GM23248 (cell line): ENCODE results near the gene MPST. TPM values are rescaled to one million over a fixed set of nuclear protein-coding genes. Genes with fewer than 3 reads are reported as not detected.

Experiments
- DNase-seq: peaks from one replicate; pipeline ENCODE4 v3.0.0-alpha.2; 2015
- H2AFZ ChIP-seq: fragments of 200-600 bp; sonication (generic); 2 replicates; pipeline ENCODE4 v1.6.1; 2016; ENCODE audit warnings: antibody characterized with exemption
- H3F3A ChIP-seq: fragments of 200-600 bp; sonication (generic); 2 replicates; pipeline ENCODE4 v1.6.1; 2016; ENCODE audit warnings: mild to moderate bottlenecking, antibody characterized with exemption, mixed run types; ENCODE audit not compliant: insufficient read depth
- H3K27ac ChIP-seq: fragments of 200-600 bp; sonication (generic); 2 replicates; pipeline ENCODE4 v1.5.1; 2016; ENCODE audit warnings: mild to moderate bottlenecking
- H3K27me3 ChIP-seq: fragments of 200-600 bp; sonication (generic); replicated peaks from 2 replicates; pipeline ENCODE4 v1.6.1; 2016; ENCODE audit warnings: mild to moderate bottlenecking; ENCODE audit not compliant: insufficient read depth
- H3K36me3 ChIP-seq: fragments of 200-600 bp; sonication (generic); 2 replicates; pipeline ENCODE4 v1.6.1; 2016; ENCODE audit warnings: low read depth, mild to moderate bottlenecking
- H3K4me1 ChIP-seq: fragments of 200-600 bp; sonication (generic); 2 replicates; pipeline ENCODE4 v1.6.1; 2016; ENCODE audit warnings: mild to moderate bottlenecking; ENCODE audit not compliant: insufficient read depth
- H3K4me2 ChIP-seq: fragments of 200-600 bp; sonication (generic); one replicate; pipeline ENCODE4 v1.6.1; 2016; ENCODE audit warnings: mild to moderate bottlenecking; ENCODE audit not compliant: unreplicated experiment
- H3K4me3 ChIP-seq: fragments of 200-600 bp; sonication (generic); 2 replicates; pipeline ENCODE4 v1.5.1; 2016; ENCODE audit warnings: mild to moderate bottlenecking
- H3K79me2 ChIP-seq: fragments of 200-600 bp; sonication (generic); 2 replicates; pipeline ENCODE4 v1.6.1; 2016; ENCODE audit warnings: mild to moderate bottlenecking; ENCODE audit not compliant: insufficient read depth
- H3K9ac ChIP-seq: fragments of 200-600 bp; sonication (generic); 2 replicates; pipeline ENCODE4 v1.6.1; 2016; ENCODE audit warnings: mild to moderate bottlenecking
- H3K9me2 ChIP-seq: fragments of 200-600 bp; sonication (generic); 2 replicates; pipeline ENCODE4 v1.6.1; 2016; ENCODE audit warnings: mixed run types, mild to moderate bottlenecking, moderate library complexity; ENCODE audit not compliant: insufficient read depth
- H3K9me3 ChIP-seq: fragments of 200-600 bp; sonication (generic); one replicate; pipeline ENCODE4 v1.6.1; 2017; ENCODE audit warnings: low read depth
- H4K20me1 ChIP-seq: fragments of 200-600 bp; sonication (generic); 2 replicates; pipeline ENCODE4 v1.6.0; 2016; ENCODE audit not compliant: insufficient read depth
- EZH2 ChIP-seq: fragments of 200-600 bp; sonication (generic); IDR thresholded peaks from 2 replicates; pipeline ENCODE4 v1.6.1; 2018; ENCODE audit warnings: antibody characterized with exemption, mild to moderate bottlenecking; ENCODE audit not compliant: insufficient read depth, poor library complexity, severe bottlenecking
- EZH2phosphoT487 ChIP-seq: fragments of 200-600 bp; sonication (generic); IDR thresholded peaks from 2 replicates; pipeline ENCODE4 v1.6.1; 2018; ENCODE audit warnings: antibody characterized with exemption, moderate library complexity, mild to moderate bottlenecking, low read depth; ENCODE audit not compliant: insufficient read depth
- WGBS, 2 experiments: methylation state at CpG; one replicate each; pipeline ENCODE4 v1.1.6; 2015 to 2017; ENCODE audit warnings: low lambda C conversion rate in 2 of 2, low coverage in 1 of 2; ENCODE audit errors: missing lambda C conversion rate in 2 of 2; 5-methylcytosine and 5-hydroxymethylcytosine counted together
- in situ Hi-C: fragments of 300-500 bp; cut with MboI; formaldehyde crosslinking; loops from 2 replicates; pipeline ENCODE4 v1.15.0; 2020
- polyA plus RNA-seq: library from polyadenylated mRNA; unstranded; fragments of >200 nt; fragmentation: Nextera tagmentation; extraction: Ambion mirVana; gene quantifications from 2 replicates; pipeline ENCODE4 v1.2.1, GENCODE V29; 2016
- total RNA-seq: library from RNA; depleted of rRNA; stranded (reverse); fragments of >200 nt; shearing (Covaris generic); gene quantifications from 2 replicates; pipeline ENCODE4 v1.2.3, GENCODE V29; 2014

Gene MPST
- total and polyA plus RNA-seq, 2 experiments from 2014 or later, result 48.5 to 72.0 TPM

DNA sequence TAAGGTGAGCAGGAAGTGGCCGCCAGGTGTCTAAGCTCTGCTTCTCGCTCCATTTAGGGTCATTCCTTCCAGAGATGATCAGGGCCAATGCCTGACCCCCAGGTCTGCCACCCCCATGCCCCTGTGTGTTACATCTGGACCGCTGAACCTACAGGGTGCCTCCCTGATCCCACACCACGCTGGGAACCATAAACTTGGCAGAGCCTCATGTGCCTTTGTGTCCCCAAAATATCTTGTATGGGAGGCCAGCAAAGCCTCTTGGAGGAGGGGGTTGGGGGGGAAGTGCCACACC, 4.0 kb upstream of the MPST start:
- H4K20me1 ChIP-seq, result no peaks in the 10 kb centered on the region
- H3K4me1 ChIP-seq, result 0 out of 2 replicates have a peak, but pooled peaks cover 4% of the 10 kb centered on the region
- no peaks in the 10 kb centered on the region for H3K9me3 ChIP-seq
- no peak overlapping the region for H3K27ac ChIP-seq
- no peaks in the 10 kb centered on the region for H3K9me2 ChIP-seq
- TF ChIP-seq EZH2phosphoT487 (no peak), EZH2 (no peak)
- H3K9ac ChIP-seq, result no peak overlapping the region
- no peak for DNase-seq
- H3K27me3 ChIP-seq, result no peaks in the 10 kb centered on the region
- H3F3A ChIP-seq, result no peaks in the 10 kb centered on the region
- H3K79me2 ChIP-seq, result peaks cover 4% of the 10 kb centered on the region
- H3K36me3 ChIP-seq, result no peaks in the 10 kb centered on the region
- in situ Hi-C loops, result no loop called here
- WGBS, 2 experiments, result 92 to 95% methylated on average over 4 of the region's 4 CpGs
- no peak overlapping the region for H3K4me2 ChIP-seq
- no peak overlapping the region for H2AFZ ChIP-seq
- no peak overlapping the region for H3K4me3 ChIP-seq

DNA sequence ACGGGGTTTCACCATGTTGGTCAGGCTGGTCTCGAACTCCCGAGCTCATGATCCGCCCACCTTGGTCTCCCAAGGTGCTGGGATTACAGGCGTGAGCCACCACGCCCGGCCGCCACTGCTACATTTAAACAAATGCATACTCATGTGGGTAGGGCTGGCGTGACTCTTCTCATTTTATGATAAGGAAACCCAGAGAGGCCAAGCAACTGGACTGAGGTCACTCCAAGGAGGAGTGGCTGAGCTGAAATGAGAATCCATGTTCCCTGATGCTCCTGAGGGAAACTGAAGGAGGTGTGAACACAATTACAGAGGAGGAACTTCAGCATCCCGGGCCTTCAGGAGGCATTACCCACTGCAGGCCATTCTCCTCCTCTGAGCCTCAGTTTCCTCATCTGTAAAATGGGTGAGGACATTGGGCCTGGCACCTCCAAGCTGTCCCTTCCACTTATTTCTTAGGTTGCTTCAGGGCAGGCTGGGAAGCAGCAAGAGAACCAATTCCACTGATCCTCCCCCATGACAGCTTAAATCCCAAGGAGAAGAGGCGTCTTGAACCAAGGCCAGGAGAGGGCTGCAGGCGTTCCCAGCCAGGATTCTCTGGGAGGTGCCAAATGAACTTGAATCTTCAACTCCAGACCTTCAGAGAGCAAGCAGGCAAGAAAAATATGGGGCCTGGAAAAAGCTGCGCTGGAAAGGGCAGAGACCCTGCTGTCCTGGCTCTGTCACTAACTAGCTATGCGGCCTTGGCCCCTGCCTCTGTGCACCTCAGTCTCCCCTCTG, 3.2 kb upstream of the MPST start:
- Histone ChIP-seq H3K9me3 (no peaks in the 10 kb centered on the region), H4K20me1 (no peaks in the 10 kb centered on the region), H3F3A (no peaks in the 10 kb centered on the region), H3K27me3 (no peaks in the 10 kb centered on the region), H3K9ac (no peak overlapping the region), H3K9me2 (no peaks in the 10 kb centered on the region), H3K79me2 (peaks cover 10% of the 10 kb centered on the region), H3K27ac (no peak overlapping the region), H3K4me1 (0 out of 2 replicates have a peak, but pooled peaks cover 5% of the 10 kb centered on the region), H3K4me3 (no peak overlapping the region), H2AFZ (no peak overlapping the region), H3K4me2 (no peak overlapping the region), H3K36me3 (no peaks in the 10 kb centered on the region)
- 89 to 93% methylated on average over 14 of the region's 14 CpGs for WGBS, 2 experiments
- no peak for DNase-seq
- TF ChIP-seq EZH2phosphoT487, result no peak
- no peak for TF ChIP-seq EZH2
- in situ Hi-C loops, result no loop called here

DNA sequence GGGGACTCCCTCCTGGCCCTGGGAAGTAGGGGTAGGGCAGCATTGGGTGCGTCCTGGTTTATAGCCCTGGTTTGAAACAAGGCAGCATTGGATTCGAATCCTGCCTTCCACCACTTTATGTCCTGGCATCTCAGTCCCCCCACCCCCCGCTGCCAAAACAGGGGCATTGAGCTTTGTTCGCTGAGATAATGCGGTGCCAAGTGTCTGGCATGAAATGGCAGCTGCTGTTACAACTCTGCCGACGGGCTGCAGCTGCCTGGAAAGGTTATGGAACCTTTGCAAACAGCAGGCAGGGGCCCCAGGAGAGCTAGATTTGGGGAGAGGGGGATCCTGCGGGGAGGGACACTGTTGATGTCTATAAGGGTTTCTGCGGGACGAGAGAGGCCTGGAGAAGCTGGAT, 2.2 kb upstream of the MPST start:
- Histone ChIP-seq H3K9ac (no peak overlapping the region), H4K20me1 (no peaks in the 10 kb centered on the region), H3K4me3 (no peak overlapping the region), H3K9me3 (no peaks in the 10 kb centered on the region), H3K9me2 (no peaks in the 10 kb centered on the region), H3K79me2 (peaks cover 15% of the 10 kb centered on the region), H3K4me1 (0 out of 2 replicates have a peak, but pooled peaks cover 5% of the 10 kb centered on the region), H3F3A (no peaks in the 10 kb centered on the region), H2AFZ (no peak overlapping the region), H3K27me3 (no peaks in the 10 kb centered on the region), H3K4me2 (no peak overlapping the region), H3K27ac (no peak overlapping the region), H3K36me3 (no peaks in the 10 kb centered on the region)
- in situ Hi-C loops, result no loop called here
- TF ChIP-seq EZH2 (no peak), EZH2phosphoT487 (no peak)
- WGBS, 2 experiments, result 96 to 98% methylated on average over 10 of the region's 10 CpGs
- no peak for DNase-seq

DNA sequence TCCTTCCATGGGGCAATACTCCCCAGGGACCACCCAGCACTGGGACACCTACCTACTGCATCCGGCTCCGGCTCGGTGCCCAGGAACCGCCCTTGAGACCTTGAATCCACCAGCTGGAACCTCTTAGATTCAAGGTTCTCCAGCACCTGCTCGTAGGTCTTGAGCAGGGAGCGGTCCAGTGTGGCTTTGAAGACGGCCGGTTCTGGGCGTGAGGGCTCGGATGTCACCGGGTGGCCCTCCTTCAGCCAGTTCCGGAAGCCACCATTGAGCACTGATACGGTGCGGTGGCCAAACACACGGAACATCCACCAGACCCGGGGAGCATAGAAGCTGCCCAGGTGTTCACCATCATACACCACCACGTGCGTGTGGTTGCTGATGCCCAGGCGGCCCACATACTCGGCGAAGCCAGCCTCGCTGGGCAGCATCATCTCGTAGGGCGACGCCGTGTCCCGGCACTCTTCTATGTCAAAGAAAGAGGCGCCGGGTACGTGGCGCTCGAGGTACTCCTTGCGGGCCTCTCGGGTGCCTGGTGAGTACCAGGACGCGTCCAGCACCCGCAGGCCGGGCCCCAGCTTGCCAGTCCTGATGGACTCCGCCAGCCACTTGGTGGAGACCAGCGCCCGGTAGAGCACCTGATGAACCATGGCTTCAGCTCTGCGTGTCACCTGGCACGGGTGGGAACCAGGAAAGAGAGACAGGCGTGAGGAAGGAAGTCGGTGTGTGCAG, 1.3 kb upstream of the MPST start:
- peak overlapping the region; percentile 86 for H3K9ac ChIP-seq

More for the DNA sequence above, 1.3 kb upstream of the MPST start:
- in situ Hi-C loops, result no loop called here
- Histone ChIP-seq H4K20me1 (no peaks in the 10 kb centered on the region; the same call in 1 of the 2 replicates), H3F3A (no peaks in the 10 kb centered on the region), H3K27me3 (no peaks in the 10 kb centered on the region), H3K4me1 (0 out of 2 replicates have a peak, but pooled peaks cover 5% of the 10 kb centered on the region), H2AFZ (peak overlapping the region; percentile 92), H3K9me3 (no peaks in the 10 kb centered on the region), H3K36me3 (no peaks in the 10 kb centered on the region), H3K4me2 (peak overlapping the region; percentile 81), H3K4me3 (peak overlapping the region; percentile 96), H3K9me2 (no peaks in the 10 kb centered on the region), H3K79me2 (peaks cover 15% of the 10 kb centered on the region), H3K27ac (no peak overlapping the region)
- 76 to 78% methylated on average over 44 to 45 of the region's 45 CpGs for WGBS, 2 experiments
- no peak for TF ChIP-seq EZH2phosphoT487
- TF ChIP-seq EZH2, result no peak
- DNase-seq, result no peak
